HL-60 (cell line): ENCODE results near the gene ADH1C.

Experiments
- CTCF ChIP-seq: IDR thresholded peaks from one replicate; pipeline ENCODE4 v1.5.1; 2011; ENCODE audit warnings: low read length, control low read depth, inconsistent platforms; ENCODE audit not compliant: insufficient read depth
- GABPA ChIP-seq: IDR thresholded peaks from 2 replicates; pipeline ENCODE4 v1.6.1; 2012; ENCODE audit warnings: low read depth
- POLR2AphosphoS5 ChIP-seq: IDR thresholded peaks from 2 replicates; pipeline ENCODE4 v1.6.1; 2012; ENCODE audit warnings: low read depth

- no peak for TF ChIP-seq POLR2AphosphoS5
- no peak for TF ChIP-seq CTCF
- no peak for TF ChIP-seq GABPA
These were observed 37.1 kb upstream of the ADH1C start for GRCh38 chr4:99389606-99390005.
